ENCODE results near the gene PLEKHA7. TPM values are rescaled to one million over a fixed set of nuclear protein-coding genes. Genes with fewer than 3 reads are reported as not detected.

Gene PLEKHA7
- total and polyA plus RNA-seq, 2 donors from 2014 or later, result 24.4 to 65.7 TPM

DNA sequence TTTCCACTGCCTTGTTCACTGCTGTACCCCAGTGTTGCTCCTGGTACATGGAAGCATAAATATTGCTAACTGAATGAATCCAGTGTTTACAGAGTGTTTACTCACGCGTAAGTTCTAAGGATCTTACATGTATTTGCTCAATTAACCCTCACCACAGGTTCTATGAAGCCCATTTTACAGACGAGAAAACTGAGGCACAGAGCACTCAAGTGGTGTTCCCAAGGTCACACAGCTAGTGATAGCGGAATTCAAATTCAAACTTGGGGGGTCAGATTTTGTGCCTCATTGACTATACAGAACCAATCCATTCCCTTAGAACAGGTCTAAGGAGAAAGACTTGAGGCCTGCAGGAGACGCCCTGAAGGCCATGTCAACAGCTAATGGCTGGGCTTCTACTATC lies 72.3 kb downstream of the PLEKHA7 start:
- H3K36me3 ChIP-seq (ENCODE audit: control insufficient read depth in 2 of 3, insufficient read depth in 3 of 3, low read length in 3 of 3), result no peaks in the 10 kb centered on the region

DNA sequence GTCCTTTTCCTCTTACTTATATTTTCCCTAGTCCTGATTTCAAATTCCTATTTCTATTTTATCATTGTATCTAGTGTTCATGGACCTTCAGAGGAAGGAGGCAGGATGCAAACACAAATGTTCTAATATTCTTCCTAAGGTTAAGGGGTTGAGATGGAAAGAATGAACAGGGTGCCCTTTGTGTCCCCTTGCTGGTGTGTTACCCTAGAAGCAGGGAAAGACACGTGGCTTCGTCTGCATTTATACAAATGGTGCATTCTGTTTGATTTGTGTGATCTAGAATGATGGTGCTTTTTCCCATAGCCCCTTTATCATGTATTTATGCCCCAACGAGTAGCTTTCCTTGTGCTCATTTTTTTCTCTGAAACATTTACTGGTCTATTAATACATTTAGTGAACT lies 76.2 kb downstream of the PLEKHA7 start:
- DNase-seq (no peak), FAIRE-seq (no peak)
- TF ChIP-seq, protein P1, sequence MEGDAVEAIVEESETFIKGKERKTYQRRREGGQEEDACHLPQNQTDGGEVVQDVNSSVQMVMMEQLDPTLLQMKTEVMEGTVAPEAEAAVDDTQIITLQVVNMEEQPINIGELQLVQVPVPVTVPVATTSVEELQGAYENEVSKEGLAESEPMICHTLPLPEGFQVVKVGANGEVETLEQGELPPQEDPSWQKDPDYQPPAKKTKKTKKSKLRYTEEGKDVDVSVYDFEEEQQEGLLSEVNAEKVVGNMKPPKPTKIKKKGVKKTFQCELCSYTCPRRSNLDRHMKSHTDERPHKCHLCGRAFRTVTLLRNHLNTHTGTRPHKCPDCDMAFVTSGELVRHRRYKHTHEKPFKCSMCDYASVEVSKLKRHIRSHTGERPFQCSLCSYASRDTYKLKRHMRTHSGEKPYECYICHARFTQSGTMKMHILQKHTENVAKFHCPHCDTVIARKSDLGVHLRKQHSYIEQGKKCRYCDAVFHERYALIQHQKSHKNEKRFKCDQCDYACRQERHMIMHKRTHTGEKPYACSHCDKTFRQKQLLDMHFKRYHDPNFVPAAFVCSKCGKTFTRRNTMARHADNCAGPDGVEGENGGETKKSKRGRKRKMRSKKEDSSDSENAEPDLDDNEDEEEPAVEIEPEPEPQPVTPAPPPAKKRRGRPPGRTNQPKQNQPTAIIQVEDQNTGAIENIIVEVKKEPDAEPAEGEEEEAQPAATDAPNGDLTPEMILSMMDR (IDR thresholded peaks at IDR 0.05; ENCODE audit: borderline replicate concordance, extremely low read depth, insufficient read depth), result no peak
- H3K27me3 ChIP-seq (ENCODE audit: control insufficient read depth, insufficient read depth, low read length), result no peaks in the 10 kb centered on the region
- no peaks in the 10 kb centered on the region for H3K9me3 ChIP-seq (ENCODE audit: control insufficient read depth in 2 of 3, insufficient read depth in 1 of 3, low read length in 3 of 3)
- H3K4me1 ChIP-seq (ENCODE audit: control insufficient read depth in 2 of 3, insufficient read depth in 2 of 3, low read depth in 1 of 3, low read length in 3 of 3), result peaks cover 0 to 5% (median 0%) of the 10 kb centered on the region in 3 donors
- H3K4me3 ChIP-seq (ENCODE audit: low read length in 3 of 3), result no peak overlapping the region
- no peaks in the 10 kb centered on the region for H3K36me3 ChIP-seq (ENCODE audit: control insufficient read depth in 2 of 3, insufficient read depth in 3 of 3, low read length in 3 of 3)
- intact Hi-C loops (cut with DNase I), result no loop called here
- no peak overlapping the region for H3K9ac ChIP-seq (ENCODE audit: low read length in 3 of 3)
- no peak overlapping the region for H3K27ac ChIP-seq (ENCODE audit: low read depth in 2 of 2, low read length in 2 of 2)

More for the DNA sequence above, 72.3 kb downstream of the PLEKHA7 start:
- Histone ChIP-seq H3K9me3 (ENCODE audit: control insufficient read depth in 2 of 3, insufficient read depth in 1 of 3, low read length in 3 of 3) (no peaks in the 10 kb centered on the region), H3K9ac (ENCODE audit: low read length in 3 of 3) (no peak overlapping the region), H3K27ac (ENCODE audit: low read depth in 2 of 2, low read length in 2 of 2) (no peak overlapping the region), H3K27me3 (ENCODE audit: control insufficient read depth, insufficient read depth, low read length) (no peaks in the 10 kb centered on the region), H3K4me3 (ENCODE audit: low read length in 3 of 3) (no peak overlapping the region), H3K4me1 (ENCODE audit: control insufficient read depth in 2 of 3, insufficient read depth in 2 of 3, low read depth in 1 of 3, low read length in 3 of 3) (peaks cover 0 to 10% (median 8%) of the 10 kb centered on the region in 3 donors)
- FAIRE-seq (no peak), DNase-seq (no peak)
- TF ChIP-seq, protein P1 (IDR thresholded peaks at IDR 0.05; ENCODE audit: borderline replicate concordance, extremely low read depth, insufficient read depth), result no peak
- intact Hi-C loops (cut with DNase I), result loop anchor here (10.0 kb wide), 1 partner anchor 123 kb away; no protein-coding TSS in a partner anchor

DNA sequence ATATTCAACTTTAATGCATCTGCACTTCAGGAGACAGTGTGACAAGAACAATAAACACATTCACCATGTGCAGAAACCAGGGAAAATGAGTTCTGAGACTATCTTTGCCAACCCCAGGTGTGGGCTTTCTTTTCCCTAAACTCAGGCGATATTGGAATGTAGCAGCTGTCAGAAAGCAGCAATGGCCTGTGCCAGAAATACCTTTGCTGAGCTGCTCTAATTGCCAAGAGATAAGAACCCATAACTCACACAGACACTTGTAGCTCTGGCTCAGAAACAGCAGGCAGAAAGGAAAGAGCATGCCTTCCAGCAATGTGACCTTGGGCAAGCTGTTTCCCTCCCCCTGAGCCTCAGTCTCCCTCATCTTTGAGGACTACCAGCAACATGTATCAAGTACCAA lies 77.6 kb downstream of the PLEKHA7 start:
- no peak overlapping the region for H3K9ac ChIP-seq (ENCODE audit: low read length in 3 of 3)
- DNase-seq (peak in 2 of 5 donors; percentile 41 to 52), FAIRE-seq (no peak)
- peaks cover 0 to 5% (median 0%) of the 10 kb centered on the region in 3 donors for H3K4me1 ChIP-seq (ENCODE audit: control insufficient read depth in 2 of 3, insufficient read depth in 2 of 3, low read depth in 1 of 3, low read length in 3 of 3)
- intact Hi-C loops (cut with DNase I), result no loop called here
- no peak overlapping the region for H3K4me3 ChIP-seq (ENCODE audit: low read length in 3 of 3)
- no peaks in the 10 kb centered on the region for H3K27me3 ChIP-seq (ENCODE audit: control insufficient read depth, insufficient read depth, low read length)
- no peaks in the 10 kb centered on the region for H3K9me3 ChIP-seq (ENCODE audit: control insufficient read depth in 2 of 3, insufficient read depth in 1 of 3, low read length in 3 of 3)
- H3K36me3 ChIP-seq (ENCODE audit: control insufficient read depth in 2 of 3, insufficient read depth in 3 of 3, low read length in 3 of 3), result no peaks in the 10 kb centered on the region
- H3K27ac ChIP-seq (ENCODE audit: low read depth in 2 of 2, low read length in 2 of 2), result no peak overlapping the region
- TF ChIP-seq, protein P1 (IDR thresholded peaks at IDR 0.05; ENCODE audit: borderline replicate concordance, extremely low read depth, insufficient read depth), result no peak
